HL-60 (cell line): ENCODE data around the gene JAK3.

Experiments used
- DNase-seq, 2 experiments: peaks; one replicate each; pipeline ENCODE4 v3.0.0-alpha.2; 2010 to 2020; ENCODE audit warnings: low read depth in 1 of 2, low spot score in 1 of 2
- H3K27ac ChIP-seq: fragments of 250-450 bp; sonication (Bioruptor Pico); replicated peaks from 2 replicates; pipeline ENCODE4 v1.5.1; 2020; ENCODE audit warnings: mild to moderate bottlenecking, moderate library complexity
- H3K27me3 ChIP-seq: fragments of 250-450 bp; sonication (Bioruptor Pico); 2 replicates; pipeline ENCODE4 v1.5.1; 2021; ENCODE audit warnings: mild to moderate bottlenecking, moderate library complexity; ENCODE audit not compliant: insufficient read depth, poor library complexity, severe bottlenecking
- H3K4me3 ChIP-seq: replicated peaks from 2 replicates; pipeline ENCODE4 v1.5.1; 2011; ENCODE audit warnings: mild to moderate bottlenecking, control low read depth, low read length; ENCODE audit not compliant: insufficient read depth
- CTCF ChIP-seq: IDR thresholded peaks from one replicate; pipeline ENCODE4 v1.5.1; 2011; ENCODE audit warnings: low read length, control low read depth, inconsistent platforms; ENCODE audit not compliant: insufficient read depth
- GABPA ChIP-seq: IDR thresholded peaks from 2 replicates; pipeline ENCODE4 v1.6.1; 2012; ENCODE audit warnings: low read depth
- POLR2AphosphoS5 ChIP-seq: IDR thresholded peaks from 2 replicates; pipeline ENCODE4 v1.6.1; 2012; ENCODE audit warnings: low read depth
- REST ChIP-seq: IDR thresholded peaks from 2 replicates; pipeline ENCODE4 v1.6.1; 2012; ENCODE audit warnings: low read depth; ENCODE audit not compliant: insufficient replicate concordance
- SPI1 ChIP-seq: IDR thresholded peaks from 2 replicates; pipeline ENCODE4 v1.6.1; 2012; ENCODE audit warnings: low read depth, mild to moderate bottlenecking, borderline replicate concordance

JAK3 gene

GRCh38 chr19:17811103-17811502, 36.7 kb downstream of the JAK3 start:
- DNase-seq = no peak
- Histone ChIP-seq H3K27ac (no peak overlapping the region), H3K4me3 (no peak overlapping the region), H3K27me3 (peaks cover 23% of the 10 kb centered on the region)
- TF ChIP-seq REST = no peak
- no peak for TF ChIP-seq POLR2AphosphoS5
- no peak for TF ChIP-seq CTCF

- no peak for TF ChIP-seq POLR2AphosphoS5
- no peak for TF ChIP-seq SPI1
- TF ChIP-seq GABPA = no peak
- no peak overlapping the region for H3K27ac ChIP-seq
- no peak overlapping the region for H3K4me3 ChIP-seq
- H3K27me3 ChIP-seq = peaks cover 23% of the 10 kb centered on the region
- DNase-seq = peak in 1 of 2 experiments; percentile 11
Observed at GRCh38 chr19:17807731-17808316, 40.0 kb downstream of the JAK3 start.

- H3K27ac ChIP-seq = no peak overlapping the region
- peak in 1 of 2 experiments; percentile 10 for DNase-seq
- no peak overlapping the region for H3K4me3 ChIP-seq
- peaks cover 23% of the 10 kb centered on the region for H3K27me3 ChIP-seq
- no peak for TF ChIP-seq REST
- no peak for TF ChIP-seq GABPA
- TF ChIP-seq POLR2AphosphoS5 = no peak
- TF ChIP-seq CTCF = no peak
- no peak for TF ChIP-seq SPI1
Observed at GRCh38 chr19:17806945-17807344, 40.8 kb downstream of the JAK3 start.

GRCh38 chr19:17805427-17805826, 42.4 kb downstream of the JAK3 start:
- DNase-seq = no peak

More at GRCh38 chr19:17805427-17805826, 42.4 kb downstream of the JAK3 start:
- no peak for TF ChIP-seq POLR2AphosphoS5
- TF ChIP-seq GABPA = no peak
- no peak for TF ChIP-seq CTCF
- TF ChIP-seq REST = no peak
- no peak for TF ChIP-seq SPI1
- no peak overlapping the region for H3K4me3 ChIP-seq
- H3K27ac ChIP-seq = no peak overlapping the region
- peaks cover 23% of the 10 kb centered on the region for H3K27me3 ChIP-seq
